HG02973 (cell line): ENCODE data around the gene PCDHGA2.

Experiments
- ATAC-seq: cut with Tn5 transposase; IDR thresholded peaks from one replicate; pipeline ENCODE4 v1.9.1; 2021; ENCODE audit warnings: moderate library complexity; ENCODE audit not compliant: unreplicated experiment

The PCDHGA2 gene

DNA sequence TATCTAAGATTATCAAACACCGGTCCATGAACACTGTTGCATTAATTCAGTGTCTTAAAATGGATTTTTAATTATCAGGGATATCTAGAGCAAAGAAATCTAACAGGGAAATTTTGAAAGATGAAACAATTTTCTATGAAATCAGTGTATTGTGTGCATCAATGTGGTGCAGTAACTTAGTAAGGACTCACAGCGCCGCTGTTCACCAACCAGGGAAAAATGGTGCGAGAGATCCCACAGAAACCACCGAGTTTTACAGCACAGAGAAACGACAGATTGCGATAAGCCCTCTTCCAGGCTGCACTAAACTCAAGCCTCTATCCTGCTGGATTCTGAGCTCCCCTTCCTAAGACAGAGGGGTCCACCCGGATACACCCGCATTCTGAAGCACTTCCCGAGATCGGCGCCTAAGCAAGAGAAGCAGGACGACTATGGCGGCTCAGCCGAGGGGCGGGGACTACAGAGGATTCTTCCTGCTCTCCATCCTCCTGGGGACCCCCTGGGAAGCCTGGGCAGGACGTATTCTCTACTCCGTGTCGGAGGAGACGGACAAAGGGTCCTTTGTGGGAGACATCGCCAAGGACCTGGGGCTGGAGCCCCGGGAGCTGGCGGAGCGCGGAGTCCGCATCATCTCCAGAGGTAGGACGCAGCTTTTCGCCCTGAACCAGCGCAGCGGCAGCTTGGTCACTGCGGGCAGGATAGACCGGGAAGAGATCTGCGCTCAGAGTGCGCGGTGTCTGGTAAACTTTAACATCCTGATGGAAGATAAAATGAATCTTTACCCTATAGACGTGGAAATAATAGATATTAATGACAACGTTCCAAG, 44.1 kb downstream of the PCDHGA2 start, which contains the start of gene PCDHGA7:
TSS of gene PCDHGA7 (plus strand) at position 274 of the 826 bp plus-strand sequence. CDS start at position 432, 158 bp downstream.
- ATAC-seq: peak; percentile 69

GRCh38 chr5:141383345-141383744, 44.8 kb downstream of the PCDHGA2 start:
- ATAC-seq: no peak

DNA sequence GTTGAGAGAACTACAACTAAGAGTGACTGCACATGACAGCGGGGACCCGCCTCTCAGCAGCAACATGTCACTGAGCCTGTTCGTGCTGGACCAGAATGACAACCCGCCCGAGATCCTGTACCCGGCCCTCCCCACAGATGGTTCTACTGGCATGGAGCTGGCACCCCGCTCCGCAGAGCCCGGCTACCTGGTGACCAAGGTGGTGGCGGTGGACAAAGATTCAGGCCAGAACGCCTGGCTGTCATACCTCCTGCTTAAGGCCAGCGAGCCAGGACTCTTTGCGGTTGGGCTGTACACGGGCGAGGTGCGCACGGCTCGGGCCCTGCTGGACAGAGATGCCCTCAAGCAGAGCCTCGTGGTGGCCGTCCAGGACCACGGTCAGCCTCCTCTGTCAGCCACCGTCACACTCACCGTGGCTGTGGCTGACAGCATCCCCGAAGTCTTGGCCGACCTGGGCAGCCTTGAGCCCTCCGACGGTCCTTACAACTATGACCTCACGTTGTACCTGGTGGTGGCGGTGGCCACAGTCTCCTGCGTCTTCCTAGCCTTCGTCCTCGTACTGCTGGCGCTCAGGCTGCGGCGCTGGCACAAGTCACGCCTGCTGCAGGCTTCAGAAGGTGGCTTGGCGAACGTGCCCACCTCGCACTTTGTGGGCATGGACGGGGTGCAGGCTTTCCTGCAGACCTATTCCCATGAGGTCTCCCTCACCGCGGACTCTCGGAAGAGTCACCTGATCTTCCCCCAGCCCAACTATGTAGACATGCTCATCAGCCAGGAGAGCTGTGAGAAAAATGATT, 46.1 kb downstream of the PCDHGA2 start:
- no peak for ATAC-seq

DNA sequence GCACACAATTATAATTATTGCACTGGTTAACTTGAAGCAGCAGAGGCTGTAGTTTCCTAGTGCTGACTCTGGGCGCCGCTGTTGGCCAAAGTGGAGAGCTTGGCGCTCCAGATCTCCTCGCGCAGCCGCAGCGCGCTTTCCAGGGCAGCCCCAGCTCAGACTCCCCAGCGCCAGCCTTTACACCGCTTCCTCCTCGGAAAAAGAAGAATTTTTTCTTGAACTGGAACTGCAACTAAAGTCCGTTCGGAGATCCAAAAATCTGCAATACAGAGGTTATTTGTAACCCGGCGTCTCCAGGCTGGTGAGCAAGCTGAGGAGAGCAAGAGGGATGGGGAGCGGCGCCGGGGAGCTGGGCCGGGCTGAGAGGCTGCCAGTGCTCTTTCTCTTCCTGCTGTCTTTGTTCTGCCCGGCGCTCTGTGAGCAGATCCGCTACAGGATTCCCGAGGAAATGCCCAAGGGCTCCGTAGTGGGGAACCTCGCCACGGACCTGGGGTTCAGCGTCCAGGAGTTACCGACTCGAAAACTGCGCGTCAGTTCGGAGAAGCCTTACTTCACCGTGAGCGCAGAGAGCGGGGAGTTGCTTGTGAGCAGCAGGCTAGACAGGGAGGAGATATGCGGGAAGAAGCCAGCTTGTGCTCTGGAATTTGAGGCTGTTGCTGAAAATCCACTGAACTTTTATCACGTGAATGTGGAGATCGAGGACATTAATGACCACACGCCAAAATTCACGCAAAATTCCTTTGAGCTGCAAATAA, 49.2 kb downstream of the PCDHGA2 start, which contains the start of gene PCDHGB4:
TSS of gene PCDHGB4 (plus strand) at position 142 of the 755 bp plus-strand sequence. CDS start at position 329, 187 bp downstream.
- peak; percentile 89 for ATAC-seq

DNA sequence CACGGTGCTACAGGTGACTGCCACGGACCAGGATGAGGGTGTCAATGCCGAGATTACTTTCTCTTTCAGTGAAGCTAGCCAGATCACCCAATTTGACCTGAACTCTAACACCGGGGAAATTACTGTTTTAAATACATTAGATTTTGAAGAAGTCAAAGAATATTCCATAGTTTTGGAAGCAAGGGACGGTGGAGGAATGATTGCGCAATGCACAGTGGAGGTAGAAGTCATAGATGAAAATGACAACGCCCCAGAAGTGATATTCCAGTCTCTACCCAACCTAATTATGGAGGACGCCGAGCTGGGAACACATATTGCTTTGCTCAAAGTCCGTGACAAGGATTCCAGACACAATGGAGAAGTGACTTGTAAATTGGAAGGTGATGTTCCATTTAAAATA, 50.1 kb downstream of the PCDHGA2 start:
- no peak for ATAC-seq

- ATAC-seq: no peak
Measured at GRCh38 chr5:141389153-141390042, 50.8 kb downstream of the PCDHGA2 start.

- no peak for ATAC-seq
Measured at GRCh38 chr5:141392429-141393198, 54.1 kb downstream of the PCDHGA2 start, which contains the start of gene PCDHGA8. Gene PCDHGA8 (plus strand): TSS chr5:141392633. CDS start chr5:141392814, 181 bp downstream.
